T-helper 1 cell treated with Interleukin-12 subunit alpha and Interleukin-12 subunit beta and Interleukin-4 antibody, amounts not matched to agents 30 μg/mL and 1 μg/mL, for 36 hours (primary cell): ENCODE measurements around the gene TDRD12.
"Not testable (repeated sequence)": the region's sequence is repeated elsewhere in the genome, so short reads cannot be mapped to it uniquely, and the experiment has no call there.

ENCODE experiments used
- H3K27ac Mint-ChIP-seq: one replicate; pipeline ENCODE4 v1.8.0; 2021; ENCODE audit warnings: mild to moderate bottlenecking, mixed read lengths
- H3K27me3 Mint-ChIP-seq: one replicate; pipeline ENCODE4 v1.8.0; 2021; ENCODE audit warnings: low read depth, mixed read lengths
- H3K36me3 Mint-ChIP-seq: one replicate; pipeline ENCODE4 v1.8.0; 2021; ENCODE audit warnings: low read depth, mixed read lengths
- H3K4me1 Mint-ChIP-seq: one replicate; pipeline ENCODE4 v1.8.0; 2021; ENCODE audit warnings: low read depth, mixed read lengths
- H3K4me3 Mint-ChIP-seq: one replicate; pipeline ENCODE4 v1.8.0; 2021; ENCODE audit warnings: mild to moderate bottlenecking, moderate library complexity, mixed read lengths
- H3K9me3 Mint-ChIP-seq: one replicate; pipeline ENCODE4 v1.8.0; 2021; ENCODE audit warnings: mixed read lengths

TDRD12 gene

GRCh38 chr19:32864318-32865007 lies 144.9 kb downstream of the TDRD12 start:
- H3K27me3 Mint-ChIP-seq, result no peaks in the 10 kb centered on the region
- no peaks in the 10 kb centered on the region for H3K4me1 Mint-ChIP-seq
- no peak overlapping the region for H3K4me3 Mint-ChIP-seq
- no peaks in the 10 kb centered on the region for H3K9me3 Mint-ChIP-seq
- no peaks in the 10 kb centered on the region for H3K36me3 Mint-ChIP-seq
- H3K27ac Mint-ChIP-seq, result no peak overlapping the region

- Mint-ChIP-seq H3K4me1 (no peaks in the 10 kb centered on the region), H3K36me3 (no peaks in the 10 kb centered on the region), H3K4me3 (no peak overlapping the region), H3K9me3 (no peaks in the 10 kb centered on the region), H3K27ac (no peak overlapping the region), H3K27me3 (no peaks in the 10 kb centered on the region)
These were observed 145.8 kb downstream of the TDRD12 start for GRCh38 chr19:32865326-32865725.

GRCh38 chr19:32866061-32866460 lies 146.5 kb downstream of the TDRD12 start:
- no peaks in the 10 kb centered on the region for H3K9me3 Mint-ChIP-seq

GRCh38 chr19:32866564-32867265 lies 147.1 kb downstream of the TDRD12 start:
- H3K36me3 Mint-ChIP-seq, result no peaks in the 10 kb centered on the region
- H3K27ac Mint-ChIP-seq, result no peak overlapping the region
- no peaks in the 10 kb centered on the region for H3K9me3 Mint-ChIP-seq
- H3K4me1 Mint-ChIP-seq, result no peaks in the 10 kb centered on the region
- H3K27me3 Mint-ChIP-seq, result no peaks in the 10 kb centered on the region
- no peak overlapping the region for H3K4me3 Mint-ChIP-seq

More at GRCh38 chr19:32866061-32866460, 146.5 kb downstream of the TDRD12 start:
- no peak overlapping the region for H3K27ac Mint-ChIP-seq
- no peaks in the 10 kb centered on the region for H3K27me3 Mint-ChIP-seq
- H3K4me3 Mint-ChIP-seq, result no peak overlapping the region
- no peaks in the 10 kb centered on the region for H3K4me1 Mint-ChIP-seq
- H3K36me3 Mint-ChIP-seq, result no peaks in the 10 kb centered on the region

GRCh38 chr19:32867436-32867835 lies 147.9 kb downstream of the TDRD12 start:
- not testable (repeated sequence) for H3K9me3 Mint-ChIP-seq, H3K27ac Mint-ChIP-seq, H3K36me3 Mint-ChIP-seq, H3K27me3 Mint-ChIP-seq, H3K4me3 Mint-ChIP-seq, H3K4me1 Mint-ChIP-seq

GRCh38 chr19:32868206-32868950 lies 148.8 kb downstream of the TDRD12 start:
- H3K4me3 Mint-ChIP-seq, result no peak overlapping the region
- H3K36me3 Mint-ChIP-seq, result no peaks in the 10 kb centered on the region
- H3K27ac Mint-ChIP-seq, result no peak overlapping the region
- no peaks in the 10 kb centered on the region for H3K4me1 Mint-ChIP-seq
- no peaks in the 10 kb centered on the region for H3K9me3 Mint-ChIP-seq
- no peaks in the 10 kb centered on the region for H3K27me3 Mint-ChIP-seq

- Mint-ChIP-seq H3K36me3 (no peaks in the 10 kb centered on the region), H3K27me3 (no peaks in the 10 kb centered on the region)
These were observed 149.9 kb downstream of the TDRD12 start, which contains the start of gene SLC7A9 for GRCh38 chr19:32869369-32869965. TSS of gene SLC7A9 (minus strand) at chr19:32869767. CDS start at chr19:32868534, 1,233 bp downstream.

GRCh38 chr19:32869966-32870573 lies 150.5 kb downstream of the TDRD12 start:
- Mint-ChIP-seq H3K27me3 (no peaks in the 10 kb centered on the region), H3K27ac (no peak overlapping the region), H3K36me3 (no peaks in the 10 kb centered on the region), H3K4me3 (no peak overlapping the region), H3K9me3 (no peaks in the 10 kb centered on the region), H3K4me1 (no peaks in the 10 kb centered on the region)

More at GRCh38 chr19:32869369-32869965, 149.9 kb downstream of the TDRD12 start, which contains the start of gene SLC7A9:
- Mint-ChIP-seq H3K4me3 (no peak within 1 kb of the TSS), H3K4me1 (no peaks in the 10 kb centered on the region), H3K9me3 (no peaks in the 10 kb centered on the region), H3K27ac (no peak within 1 kb of the TSS)

- no peak overlapping the region for H3K27ac Mint-ChIP-seq
These were observed 151.4 kb downstream of the TDRD12 start for GRCh38 chr19:32870981-32871451.

GRCh38 chr19:32872391-32872790 lies 152.8 kb downstream of the TDRD12 start:
- Mint-ChIP-seq H3K4me3 (no peak overlapping the region), H3K27me3 (no peaks in the 10 kb centered on the region), H3K36me3 (no peaks in the 10 kb centered on the region), H3K4me1 (no peaks in the 10 kb centered on the region), H3K9me3 (no peaks in the 10 kb centered on the region), H3K27ac (no peak overlapping the region)

More at GRCh38 chr19:32870981-32871451, 151.4 kb downstream of the TDRD12 start:
- Mint-ChIP-seq H3K4me3 (no peak overlapping the region), H3K9me3 (no peaks in the 10 kb centered on the region), H3K36me3 (no peaks in the 10 kb centered on the region), H3K4me1 (no peaks in the 10 kb centered on the region), H3K27me3 (no peaks in the 10 kb centered on the region)

- Mint-ChIP-seq H3K4me1 (no peaks in the 10 kb centered on the region), H3K4me3 (no peak overlapping the region), H3K36me3 (no peaks in the 10 kb centered on the region), H3K9me3 (no peaks in the 10 kb centered on the region), H3K27ac (no peak overlapping the region), H3K27me3 (no peaks in the 10 kb centered on the region)
These were observed 153.8 kb downstream of the TDRD12 start for GRCh38 chr19:32873247-32873959.

GRCh38 chr19:32874605-32875004 lies 155.0 kb downstream of the TDRD12 start:
- no peaks in the 10 kb centered on the region for H3K9me3 Mint-ChIP-seq
- no peaks in the 10 kb centered on the region for H3K36me3 Mint-ChIP-seq

GRCh38 chr19:32875428-32875827 lies 155.9 kb downstream of the TDRD12 start:
- no peaks in the 10 kb centered on the region for H3K27me3 Mint-ChIP-seq
- no peak overlapping the region for H3K27ac Mint-ChIP-seq
- no peaks in the 10 kb centered on the region for H3K36me3 Mint-ChIP-seq
- no peak overlapping the region for H3K4me3 Mint-ChIP-seq
- H3K9me3 Mint-ChIP-seq, result no peaks in the 10 kb centered on the region
- H3K4me1 Mint-ChIP-seq, result no peaks in the 10 kb centered on the region

More at GRCh38 chr19:32874605-32875004, 155.0 kb downstream of the TDRD12 start:
- no peak overlapping the region for H3K4me3 Mint-ChIP-seq
- no peaks in the 10 kb centered on the region for H3K27me3 Mint-ChIP-seq
- no peaks in the 10 kb centered on the region for H3K4me1 Mint-ChIP-seq
- no peak overlapping the region for H3K27ac Mint-ChIP-seq
